Fibroblast of the conjunctiva (primary cell): ENCODE data around the gene INO80B.
A peak's percentile ranks its signal among the peaks of the same experiment; 100 is the strongest.
"Not testable (repeated sequence)": the region's sequence is repeated elsewhere in the genome, so short reads cannot be mapped to it uniquely, and the experiment has no call there.

Experiments used
- DNase-seq: peaks from one replicate; pipeline ENCODE4 v3.0.0-alpha.2; 2010; ENCODE audit warnings: low read depth

Gene INO80B

GRCh38 chr2:74481961-74482800, 27.3 kb downstream of the INO80B start:
- DNase-seq, result no peak

DNA sequence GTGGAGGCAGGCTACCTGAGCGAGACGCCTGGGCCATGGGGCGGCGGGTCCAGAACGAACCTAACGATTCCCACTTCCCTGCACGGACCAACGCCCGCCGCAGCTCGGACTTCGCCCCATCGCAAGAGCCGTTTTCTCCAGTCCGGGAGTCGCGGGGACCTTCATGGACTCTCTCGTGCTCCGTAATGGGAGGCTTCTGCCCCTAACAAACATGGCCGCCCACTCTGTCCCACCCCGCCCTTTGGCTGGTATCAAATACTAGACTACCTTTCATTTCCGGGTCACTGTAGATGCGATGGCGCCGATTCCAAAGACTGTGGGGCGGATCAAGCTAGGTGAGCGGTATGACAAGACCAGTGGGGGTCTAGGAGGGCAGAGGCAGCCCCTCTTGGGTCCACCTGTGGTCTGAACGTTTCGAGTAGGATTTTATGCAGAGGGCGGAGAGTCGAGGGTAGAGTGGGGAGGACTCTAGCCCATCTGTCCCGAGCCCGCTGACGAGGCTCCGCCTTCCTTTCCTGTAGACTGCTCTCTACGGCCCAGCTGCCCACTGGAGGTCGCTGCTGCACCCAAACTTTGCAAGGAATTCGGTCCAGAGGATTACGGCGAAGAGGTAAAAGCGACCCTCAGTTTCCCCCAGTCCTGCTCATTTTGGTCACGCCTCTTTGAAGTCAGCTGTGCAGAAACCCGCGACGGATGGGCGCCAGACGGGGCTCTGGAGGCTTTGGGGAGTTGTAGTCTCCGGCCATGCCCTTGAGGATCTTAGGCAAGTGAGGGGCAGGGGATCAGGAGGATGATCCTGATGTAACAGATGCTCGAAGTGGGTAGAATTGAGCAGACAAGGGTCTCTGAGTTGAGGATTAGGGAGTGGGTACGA, 28.2 kb downstream of the INO80B start, which contains the start of the genes CCDC142 and TTC31:
Gene CCDC142 (minus strand): TSS at position 198 of the 874 bp plus-strand sequence. CDS start 161 bp downstream, at position 37.
Gene TTC31 (plus strand): TSS at position 281 of the 874 bp plus-strand sequence. CDS start 15 bp downstream, at position 296.
- DNase-seq, result peak; percentile 91

DNA sequence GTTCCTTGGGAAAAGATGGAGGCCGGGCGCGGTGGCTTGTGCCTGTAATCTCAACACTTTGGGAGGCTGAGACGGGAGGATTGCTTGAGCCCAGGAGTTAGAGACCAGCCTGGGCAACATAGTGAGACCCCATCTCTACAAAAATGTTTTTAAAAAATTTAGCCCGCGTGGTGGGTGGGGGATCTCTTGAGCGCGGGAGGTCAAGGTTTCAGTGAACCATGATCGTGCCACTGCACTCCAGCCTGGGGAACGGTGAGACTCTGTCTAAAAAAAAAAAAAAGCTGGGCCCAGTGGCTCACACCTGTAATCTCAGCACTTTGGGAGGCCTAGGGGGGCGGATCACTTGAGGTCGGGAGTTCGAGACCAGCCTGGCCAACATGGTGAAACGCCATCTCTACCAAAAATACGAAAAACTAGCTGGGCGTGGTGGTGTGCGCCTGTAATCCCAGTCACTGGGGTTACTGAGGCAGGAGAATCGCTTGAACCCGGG, 28.8 kb downstream of the INO80B start:
- DNase-seq, result not testable (repeated sequence)

DNA sequence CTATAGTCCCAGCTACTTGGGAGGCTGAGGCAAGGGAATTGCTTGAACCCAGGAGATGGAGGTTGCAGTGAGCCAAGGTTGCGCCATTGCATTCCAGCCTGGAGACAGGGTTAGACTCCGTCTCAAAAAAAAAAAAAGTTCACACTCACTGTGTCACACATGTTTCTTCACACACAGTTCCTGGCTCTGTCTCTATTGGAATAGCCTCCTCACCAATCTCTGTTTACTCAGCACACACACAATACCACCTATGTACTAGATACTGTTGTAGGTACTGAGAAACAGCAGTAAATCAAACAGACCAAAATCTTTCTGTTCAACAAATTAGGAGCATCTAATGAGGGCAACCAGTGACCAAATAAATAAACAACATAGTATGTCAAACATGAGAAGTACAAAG, 31.3 kb downstream of the INO80B start:
- no peak for DNase-seq

- no peak for DNase-seq
Measured at GRCh38 chr2:74488643-74489481, 34.0 kb downstream of the INO80B start.

GRCh38 chr2:74489906-74490305, 35.0 kb downstream of the INO80B start:
- no peak for DNase-seq

DNA sequence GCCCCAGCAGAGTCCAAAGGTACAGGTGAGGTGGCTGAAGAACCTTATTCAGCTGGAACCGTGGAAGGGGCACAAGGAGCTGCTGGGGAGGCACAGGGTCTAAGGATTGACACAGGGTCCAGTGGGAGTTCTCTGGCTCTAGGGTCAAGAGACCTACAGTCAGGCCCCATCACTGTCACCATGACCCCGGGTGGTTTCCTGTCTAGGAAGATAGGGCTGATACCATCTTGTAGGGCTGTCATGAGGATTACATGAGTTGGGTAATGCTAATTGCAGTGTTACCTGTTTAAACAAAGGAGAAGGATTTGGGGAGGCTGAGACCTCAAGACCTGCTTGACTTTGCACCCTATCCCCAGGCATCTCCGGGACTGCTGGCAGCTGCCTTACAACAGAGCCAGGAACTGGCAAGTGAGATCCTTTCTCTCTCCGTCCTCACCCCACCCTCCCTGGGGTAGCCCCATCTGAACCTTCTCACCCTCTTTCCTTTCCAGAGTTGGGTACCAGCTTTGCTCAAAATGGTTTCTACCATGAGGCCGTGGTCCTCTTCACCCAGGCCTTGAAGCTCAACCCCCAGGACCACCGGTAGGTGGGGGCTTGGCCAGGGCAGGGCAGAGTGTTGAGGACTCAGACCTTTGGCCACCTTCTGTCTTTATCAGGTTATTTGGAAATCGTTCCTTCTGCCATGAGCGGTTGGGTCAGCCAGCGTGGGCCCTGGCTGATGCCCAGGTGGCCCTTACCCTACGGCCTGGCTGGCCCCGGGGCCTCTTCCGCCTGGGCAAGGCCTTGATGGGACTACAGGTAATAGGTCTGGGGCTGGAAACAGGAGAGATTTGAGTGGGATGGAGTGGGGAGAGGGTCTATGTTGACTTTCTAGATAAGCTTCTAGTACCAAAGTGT, 37.0 kb downstream of the INO80B start:
- DNase-seq, result no peak

DNA sequence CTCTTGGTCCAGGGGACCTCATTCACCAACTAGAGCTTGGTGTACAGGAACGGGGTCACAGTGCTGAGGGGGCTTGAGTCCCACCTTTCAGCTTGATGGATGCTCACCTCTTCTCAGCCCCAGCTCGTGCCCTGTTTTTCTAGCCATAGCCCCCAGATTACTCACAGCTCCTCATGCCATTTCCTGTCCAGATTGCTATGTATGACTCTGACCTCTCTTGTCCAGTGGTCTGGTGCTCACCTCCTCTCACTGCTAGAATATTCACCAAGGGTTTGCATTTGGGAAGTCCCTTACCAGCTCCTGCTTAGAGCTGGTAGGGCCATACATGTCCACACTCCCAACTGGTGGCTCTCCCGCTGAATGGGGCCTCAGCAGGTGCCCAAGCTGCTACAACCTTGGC, 38.7 kb downstream of the INO80B start:
- no peak for DNase-seq

GRCh38 chr2:74495440-74495839, 40.6 kb downstream of the INO80B start:
- DNase-seq, result no peak

- DNase-seq, result no peak
Measured at GRCh38 chr2:74496997-74497776, 42.3 kb downstream of the INO80B start.

GRCh38 chr2:74497777-74498499, 43.1 kb downstream of the INO80B start:
- DNase-seq, result no peak

GRCh38 chr2:74498500-74499266, 43.8 kb downstream of the INO80B start:
- DNase-seq, result no peak

- DNase-seq, result no peak
Measured at GRCh38 chr2:74499267-74499939, 44.5 kb downstream of the INO80B start, which contains the start of gene LBX2. TSS of gene LBX2 (minus strand) at chr2:74499603. CDS start at chr2:74499537, 66 bp downstream.

- DNase-seq, result no peak
Measured at GRCh38 chr2:74499940-74500577, 45.2 kb downstream of the INO80B start.

GRCh38 chr2:74500578-74500946, 45.7 kb downstream of the INO80B start:
- DNase-seq, result no peak

DNA sequence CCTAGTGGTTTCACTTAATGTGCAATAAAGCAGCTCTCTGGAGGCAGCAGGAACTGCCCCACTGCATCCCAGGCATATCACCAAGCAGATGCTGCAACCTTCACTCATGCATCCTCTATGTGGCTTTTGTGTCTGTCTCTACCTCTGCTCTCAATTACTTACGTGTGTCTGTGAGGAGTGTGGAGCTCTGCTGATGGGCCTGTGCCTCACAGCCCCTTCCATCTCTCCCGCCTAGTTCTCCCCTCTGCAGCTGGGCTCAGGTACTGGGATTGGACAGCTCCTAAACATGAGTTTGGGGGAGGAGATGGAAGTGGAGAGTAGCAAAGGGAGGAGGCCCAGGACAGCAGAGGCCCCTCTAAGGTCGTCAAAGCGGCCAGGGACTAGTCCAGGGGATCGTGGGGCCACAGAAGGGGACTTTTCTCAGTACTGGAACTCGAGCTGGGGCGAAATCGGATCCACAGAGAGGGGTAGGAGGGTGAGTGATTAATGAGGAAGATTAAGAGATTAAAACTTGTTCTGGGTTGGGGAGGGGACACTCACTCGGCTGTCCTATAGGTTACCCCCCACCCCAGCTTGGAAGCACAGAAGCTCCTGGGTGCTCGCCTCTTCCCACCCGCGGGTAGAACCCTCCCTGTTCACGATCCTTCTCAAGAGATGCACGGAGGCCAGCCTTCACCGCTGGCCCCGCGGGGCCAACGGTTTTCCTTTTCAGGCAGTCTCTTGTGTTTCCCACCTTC, 46.6 kb downstream of the INO80B start:
- no peak for DNase-seq
